GM23338 (cell line): ENCODE measurements around the gene NLGN1. TPM values are rescaled to one million over a fixed set of nuclear protein-coding genes. Genes with fewer than 3 reads are reported as not detected.

Experiments
- ATAC-seq: fragments of 200-7000 bp; cut with Tn5 transposase; 3 replicates; pipeline ENCODE4 v1.9.1; 2020
- DNase-seq: peaks from one replicate; pipeline ENCODE4 v3.0.0-alpha.2; 2015; ENCODE audit warnings: low spot score
- H2AFZ ChIP-seq: fragments of 200-600 bp; sonication (generic); 2 replicates; pipeline ENCODE4 v1.8.0; 2016; ENCODE audit warnings: antibody characterized with exemption, mild to moderate bottlenecking, moderate library complexity
- H3F3A ChIP-seq: fragments of 200-600 bp; sonication (generic); replicated peaks from 2 replicates; pipeline ENCODE4 v1.8.0; 2017; ENCODE audit warnings: antibody characterized with exemption, mixed run types, low read depth
- H3K27ac ChIP-seq: fragments of 200-600 bp; sonication (generic); 2 replicates; pipeline ENCODE4 v1.6.1; 2016; ENCODE audit warnings: low read depth
- H3K27me3 ChIP-seq: fragments of 200-600 bp; sonication (generic); 2 replicates; pipeline ENCODE4 v1.8.0; 2016; ENCODE audit warnings: mild to moderate bottlenecking, mixed run types, moderate library complexity; ENCODE audit not compliant: insufficient read depth
- H3K36me3 ChIP-seq: fragments of 200-600 bp; sonication (generic); 2 replicates; pipeline ENCODE4 v1.8.0; 2016; ENCODE audit warnings: mild to moderate bottlenecking; ENCODE audit not compliant: insufficient read depth
- H3K4me1 ChIP-seq: fragments of 200-600 bp; sonication (generic); 2 replicates; pipeline ENCODE4 v1.8.0; 2016; ENCODE audit warnings: mild to moderate bottlenecking, moderate library complexity; ENCODE audit not compliant: insufficient read depth
- H3K4me2 ChIP-seq: fragments of 200-600 bp; sonication (generic); 2 replicates; pipeline ENCODE4 v1.7.1; 2017; ENCODE audit warnings: mixed run types
- H3K4me3 ChIP-seq: fragments of 200-600 bp; sonication (generic); 2 replicates; pipeline ENCODE4 v1.6.1; 2016; ENCODE audit warnings: mixed run types
- H3K79me2 ChIP-seq: fragments of 200-600 bp; sonication (generic); replicated peaks from 2 replicates; pipeline ENCODE4 v1.8.0; 2017; ENCODE audit warnings: mild to moderate bottlenecking; ENCODE audit not compliant: insufficient read depth
- H3K9me2 ChIP-seq: fragments of 200-600 bp; sonication (generic); 2 replicates; pipeline ENCODE4 v1.8.0; 2017; ENCODE audit not compliant: insufficient read depth
- H4K20me1 ChIP-seq: fragments of 200-600 bp; sonication (generic); replicated peaks from 2 replicates; pipeline ENCODE4 v1.8.0; 2017; ENCODE audit warnings: mild to moderate bottlenecking; ENCODE audit not compliant: insufficient read depth
- H3K27ac Mint-ChIP-seq: 2 replicates; pipeline ENCODE4 v1.8.0; 2020; ENCODE audit warnings: inconsistent platforms, mild to moderate bottlenecking, moderate library complexity, mixed read lengths
- H3K27me3 Mint-ChIP-seq: 3 replicates; pipeline ENCODE4 v1.8.0; 2022; ENCODE audit warnings: low read depth, mild to moderate bottlenecking, moderate library complexity, mixed read lengths, inconsistent platforms; ENCODE audit not compliant: insufficient read depth, poor library complexity
- H3K36me3 Mint-ChIP-seq: 3 replicates; pipeline ENCODE4 v1.8.0; 2021; ENCODE audit warnings: low read depth, mild to moderate bottlenecking, inconsistent platforms, moderate library complexity, mixed read lengths
- H3K4me1 Mint-ChIP-seq: 3 replicates; pipeline ENCODE4 v1.8.0; 2020; ENCODE audit warnings: mild to moderate bottlenecking, inconsistent platforms, mixed read lengths
- H3K4me3 Mint-ChIP-seq: 3 replicates; pipeline ENCODE4 v1.8.0; 2021; ENCODE audit warnings: moderate library complexity, mild to moderate bottlenecking, inconsistent platforms, mixed read lengths
- H3K9me3 Mint-ChIP-seq: 3 replicates; pipeline ENCODE4 v1.8.0; 2020; ENCODE audit warnings: moderate library complexity, mild to moderate bottlenecking, inconsistent platforms, mixed read lengths
- NANOG ChIP-seq: IDR thresholded peaks from 2 replicates; pipeline ENCODE4 v1.6.1; 2016; ENCODE audit warnings: antibody characterized with exemption, borderline replicate concordance
- POLR2AphosphoS5 ChIP-seq: IDR thresholded peaks from 2 replicates; pipeline ENCODE4 v1.6.1; 2016; ENCODE audit warnings: antibody characterized with exemption, low read depth
- ZNF114 ChIP-seq: fragments of 250-450 bp; sonication (Bioruptor Pico); IDR thresholded peaks from 2 replicates; pipeline ENCODE4 v1.5.0; 2020; ENCODE audit warnings: mild to moderate bottlenecking, moderate library complexity
- ZNF331 ChIP-seq: fragments of 250-450 bp; sonication (Bioruptor Pico); IDR thresholded peaks from 2 replicates; pipeline ENCODE4 v1.5.0; 2020; ENCODE audit warnings: low read depth, mild to moderate bottlenecking, moderate library complexity
- polyA plus RNA-seq: library from polyadenylated mRNA; unstranded; fragments of >200 nt; fragmentation: Nextera tagmentation; extraction: Ambion mirVana; gene quantifications from 2 replicates; pipeline ENCODE4 v1.2.1, GENCODE V29; 2016
- total RNA-seq: library from RNA; depleted of rRNA; stranded (reverse); fragments of >200 nt; shearing (Covaris generic); gene quantifications from 2 replicates; pipeline ENCODE4 v1.2.3, GENCODE V29; 2014
- TF ChIP-seq, protein P1 (sequence below): fragments of 250-450 bp; sonication (Bioruptor Pico); IDR thresholded peaks from 2 replicates; pipeline ENCODE4 v1.5.0; 2020; ENCODE audit warnings: mild to moderate bottlenecking, moderate library complexity
- TF ChIP-seq, protein P2 (sequence below): IDR thresholded peaks from one replicate; pipeline ENCODE4 v1.6.1; 2018; ENCODE audit warnings: antibody characterized with exemption; ENCODE audit not compliant: unreplicated experiment

The NLGN1 gene
- total and polyA plus RNA-seq, 2 experiments from 2014 or later, result 6.5 to 18.6 TPM

DNA sequence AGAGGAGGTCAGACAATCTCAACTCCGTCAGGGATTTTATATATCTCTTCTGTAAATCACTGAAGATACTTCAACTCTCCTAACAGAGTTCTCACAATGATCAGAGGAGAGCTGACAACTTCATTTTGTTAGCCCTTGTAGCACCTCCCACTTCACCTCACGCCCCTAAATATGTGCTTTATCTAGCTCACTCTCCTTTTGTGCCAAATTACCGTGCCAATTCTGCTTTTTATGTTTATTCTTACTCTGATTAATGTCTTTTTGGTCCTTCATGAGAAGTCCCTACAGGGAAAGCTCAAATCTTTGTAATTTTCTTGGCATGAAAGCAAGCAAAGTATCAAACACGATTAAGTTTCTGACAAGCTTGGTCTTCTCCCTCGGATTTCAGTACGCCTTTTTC lies 825.5 kb downstream of the NLGN1 start (continued):
- TF ChIP-seq, protein P1, sequence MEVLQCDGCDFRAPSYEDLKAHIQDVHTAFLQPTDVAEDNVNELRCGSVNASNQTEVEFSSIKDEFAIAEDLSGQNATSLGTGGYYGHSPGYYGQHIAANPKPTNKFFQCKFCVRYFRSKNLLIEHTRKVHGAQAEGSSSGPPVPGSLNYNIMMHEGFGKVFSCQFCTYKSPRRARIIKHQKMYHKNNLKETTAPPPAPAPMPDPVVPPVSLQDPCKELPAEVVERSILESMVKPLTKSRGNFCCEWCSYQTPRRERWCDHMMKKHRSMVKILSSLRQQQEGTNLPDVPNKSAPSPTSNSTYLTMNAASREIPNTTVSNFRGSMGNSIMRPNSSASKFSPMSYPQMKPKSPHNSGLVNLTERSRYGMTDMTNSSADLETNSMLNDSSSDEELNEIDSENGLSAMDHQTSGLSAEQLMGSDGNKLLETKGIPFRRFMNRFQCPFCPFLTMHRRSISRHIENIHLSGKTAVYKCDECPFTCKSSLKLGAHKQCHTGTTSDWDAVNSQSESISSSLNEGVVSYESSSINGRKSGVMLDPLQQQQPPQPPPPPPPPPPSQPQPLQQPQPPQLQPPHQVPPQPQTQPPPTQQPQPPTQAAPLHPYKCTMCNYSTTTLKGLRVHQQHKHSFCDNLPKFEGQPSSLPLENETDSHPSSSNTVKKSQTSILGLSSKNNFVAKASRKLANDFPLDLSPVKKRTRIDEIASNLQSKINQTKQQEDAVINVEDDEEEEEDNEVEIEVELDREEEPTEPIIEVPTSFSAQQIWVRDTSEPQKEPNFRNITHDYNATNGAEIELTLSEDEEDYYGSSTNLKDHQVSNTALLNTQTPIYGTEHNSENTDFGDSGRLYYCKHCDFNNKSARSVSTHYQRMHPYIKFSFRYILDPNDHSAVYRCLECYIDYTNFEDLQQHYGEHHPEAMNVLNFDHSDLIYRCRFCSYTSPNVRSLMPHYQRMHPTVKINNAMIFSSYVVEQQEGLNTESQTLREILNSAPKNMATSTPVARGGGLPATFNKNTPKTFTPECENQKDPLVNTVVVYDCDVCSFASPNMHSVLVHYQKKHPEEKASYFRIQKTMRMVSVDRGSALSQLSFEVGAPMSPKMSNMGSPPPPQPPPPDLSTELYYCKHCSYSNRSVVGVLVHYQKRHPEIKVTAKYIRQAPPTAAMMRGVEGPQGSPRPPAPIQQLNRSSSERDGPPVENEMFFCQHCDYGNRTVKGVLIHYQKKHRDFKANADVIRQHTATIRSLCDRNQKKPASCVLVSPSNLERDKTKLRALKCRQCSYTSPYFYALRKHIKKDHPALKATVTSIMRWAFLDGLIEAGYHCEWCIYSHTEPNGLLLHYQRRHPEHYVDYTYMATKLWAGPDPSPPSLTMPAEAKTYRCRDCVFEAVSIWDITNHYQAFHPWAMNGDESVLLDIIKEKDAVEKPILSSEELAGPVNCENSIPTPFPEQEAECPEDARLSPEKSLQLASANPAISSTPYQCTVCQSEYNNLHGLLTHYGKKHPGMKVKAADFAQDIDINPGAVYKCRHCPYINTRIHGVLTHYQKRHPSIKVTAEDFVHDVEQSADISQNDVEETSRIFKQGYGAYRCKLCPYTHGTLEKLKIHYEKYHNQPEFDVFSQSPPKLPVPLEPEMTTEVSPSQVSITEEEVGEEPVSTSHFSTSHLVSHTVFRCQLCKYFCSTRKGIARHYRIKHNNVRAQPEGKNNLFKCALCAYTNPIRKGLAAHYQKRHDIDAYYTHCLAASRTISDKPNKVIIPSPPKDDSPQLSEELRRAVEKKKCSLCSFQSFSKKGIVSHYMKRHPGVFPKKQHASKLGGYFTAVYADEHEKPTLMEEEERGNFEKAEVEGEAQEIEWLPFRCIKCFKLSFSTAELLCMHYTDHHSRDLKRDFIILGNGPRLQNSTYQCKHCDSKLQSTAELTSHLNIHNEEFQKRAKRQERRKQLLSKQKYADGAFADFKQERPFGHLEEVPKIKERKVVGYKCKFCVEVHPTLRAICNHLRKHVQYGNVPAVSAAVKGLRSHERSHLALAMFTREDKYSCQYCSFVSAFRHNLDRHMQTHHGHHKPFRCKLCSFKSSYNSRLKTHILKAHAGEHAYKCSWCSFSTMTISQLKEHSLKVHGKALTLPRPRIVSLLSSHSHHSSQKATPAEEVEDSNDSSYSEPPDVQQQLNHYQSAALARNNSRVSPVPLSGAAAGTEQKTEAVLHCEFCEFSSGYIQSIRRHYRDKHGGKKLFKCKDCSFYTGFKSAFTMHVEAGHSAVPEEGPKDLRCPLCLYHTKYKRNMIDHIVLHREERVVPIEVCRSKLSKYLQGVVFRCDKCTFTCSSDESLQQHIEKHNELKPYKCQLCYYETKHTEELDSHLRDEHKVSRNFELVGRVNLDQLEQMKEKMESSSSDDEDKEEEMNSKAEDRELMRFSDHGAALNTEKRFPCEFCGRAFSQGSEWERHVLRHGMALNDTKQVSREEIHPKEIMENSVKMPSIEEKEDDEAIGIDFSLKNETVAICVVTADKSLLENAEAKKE (CRISPR knock-in tag), result no peak
- TF ChIP-seq ZNF114 (CRISPR knock-in tag), result no peak

DNA sequence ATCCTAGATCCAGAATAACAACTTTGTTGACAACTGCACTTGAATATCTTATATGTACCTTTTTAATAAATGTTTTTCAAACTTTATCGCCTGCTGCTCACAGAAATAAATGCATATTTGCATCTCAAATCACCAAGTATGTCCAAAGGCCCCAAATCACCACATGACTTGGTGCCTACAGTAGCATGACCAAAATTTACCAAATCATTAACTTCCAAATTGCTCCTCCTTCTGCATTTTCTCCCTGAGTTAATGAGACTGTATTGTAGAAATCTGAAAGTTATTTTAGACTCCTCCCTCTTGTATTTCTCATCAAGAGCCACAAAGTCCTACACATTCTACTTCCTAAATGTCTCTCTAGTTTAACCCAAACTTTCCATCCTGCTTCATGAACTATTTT lies 826.1 kb downstream of the NLGN1 start:
- Histone ChIP-seq H2AFZ (0 out of 2 replicates have a peak overlapping the region, but pooled peaks have one; percentile 66), H3K27ac (no peak overlapping the region), H4K20me1 (no peaks in the 10 kb centered on the region), H3K4me3 (no peak overlapping the region), H3K9me2 (peaks cover 7% of the 10 kb centered on the region; the same call in 1 of the 2 replicates), H3K27me3 (no peaks in the 10 kb centered on the region), H3K36me3 (no peaks in the 10 kb centered on the region), H3K79me2 (no peaks in the 10 kb centered on the region), H3K4me1 (peaks cover 4% of the 10 kb centered on the region), H3K4me2 (no peak overlapping the region), H3F3A (no peaks in the 10 kb centered on the region)
- ATAC-seq (no peak), DNase-seq (no peak)
- no peaks in the 10 kb centered on the region; the same call in 2 of the 3 replicates for H3K9me3 Mint-ChIP-seq
- H3K27ac Mint-ChIP-seq, result no peak overlapping the region; the same call in 1 of the 2 replicates
- peaks cover 2% of the 10 kb centered on the region for H3K27me3 Mint-ChIP-seq
- peaks cover 8% of the 10 kb centered on the region; the same call in 1 of the 3 replicates for H3K36me3 Mint-ChIP-seq
- peaks cover 24% of the 10 kb centered on the region for H3K4me1 Mint-ChIP-seq
- H3K4me3 Mint-ChIP-seq, result no peak overlapping the region
- no peak for TF ChIP-seq POLR2AphosphoS5
- TF ChIP-seq, protein P2, sequence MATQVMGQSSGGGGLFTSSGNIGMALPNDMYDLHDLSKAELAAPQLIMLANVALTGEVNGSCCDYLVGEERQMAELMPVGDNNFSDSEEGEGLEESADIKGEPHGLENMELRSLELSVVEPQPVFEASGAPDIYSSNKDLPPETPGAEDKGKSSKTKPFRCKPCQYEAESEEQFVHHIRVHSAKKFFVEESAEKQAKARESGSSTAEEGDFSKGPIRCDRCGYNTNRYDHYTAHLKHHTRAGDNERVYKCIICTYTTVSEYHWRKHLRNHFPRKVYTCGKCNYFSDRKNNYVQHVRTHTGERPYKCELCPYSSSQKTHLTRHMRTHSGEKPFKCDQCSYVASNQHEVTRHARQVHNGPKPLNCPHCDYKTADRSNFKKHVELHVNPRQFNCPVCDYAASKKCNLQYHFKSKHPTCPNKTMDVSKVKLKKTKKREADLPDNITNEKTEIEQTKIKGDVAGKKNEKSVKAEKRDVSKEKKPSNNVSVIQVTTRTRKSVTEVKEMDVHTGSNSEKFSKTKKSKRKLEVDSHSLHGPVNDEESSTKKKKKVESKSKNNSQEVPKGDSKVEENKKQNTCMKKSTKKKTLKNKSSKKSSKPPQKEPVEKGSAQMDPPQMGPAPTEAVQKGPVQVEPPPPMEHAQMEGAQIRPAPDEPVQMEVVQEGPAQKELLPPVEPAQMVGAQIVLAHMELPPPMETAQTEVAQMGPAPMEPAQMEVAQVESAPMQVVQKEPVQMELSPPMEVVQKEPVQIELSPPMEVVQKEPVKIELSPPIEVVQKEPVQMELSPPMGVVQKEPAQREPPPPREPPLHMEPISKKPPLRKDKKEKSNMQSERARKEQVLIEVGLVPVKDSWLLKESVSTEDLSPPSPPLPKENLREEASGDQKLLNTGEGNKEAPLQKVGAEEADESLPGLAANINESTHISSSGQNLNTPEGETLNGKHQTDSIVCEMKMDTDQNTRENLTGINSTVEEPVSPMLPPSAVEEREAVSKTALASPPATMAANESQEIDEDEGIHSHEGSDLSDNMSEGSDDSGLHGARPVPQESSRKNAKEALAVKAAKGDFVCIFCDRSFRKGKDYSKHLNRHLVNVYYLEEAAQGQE, result no peak
- TF ChIP-seq, protein P1 (CRISPR knock-in tag), result no peak
- no peak for TF ChIP-seq NANOG
- TF ChIP-seq ZNF331 (CRISPR knock-in tag), result no peak
